GM12878 (cell line): ENCODE measurements around the gene HVCN1. TPM values are rescaled to one million over a fixed set of nuclear protein-coding genes. Genes with fewer than 3 reads are reported as not detected.

Experiments used
- ATAC-seq: fragments of 200-7000 bp; cut with Tn5 transposase; 3 replicates; pipeline ENCODE4 v1.9.1; 2020; ENCODE audit warnings: mild to moderate bottlenecking, moderate library complexity
- BruUV-seq: library from RNA; stranded (reverse); fragments of 400-500 nt; replicated peaks from 2 replicates; lab custom pipeline; 2021; lab: Mats Ljungman, UMichigan
- CTCF ChIA-PET: fragments of 300-600 bp; sonication (Branson Sonifier 250); formaldehyde crosslinking; extraction: SDS; loops from one replicate; lab custom pipeline; 2021; ENCODE audit warnings: inconsistent platforms; lab: Yijun Ruan, JAX
- POLR2A ChIA-PET: fragments of 350-600 bp; formaldehyde crosslinking; extraction: SDS; loops from one replicate; lab custom pipeline; 2021; ENCODE audit warnings: inconsistent platforms; lab: Charles Lee
- RAD21 ChIA-PET: fragments of 300-600 bp; sonication (Branson Sonifier 250); formaldehyde crosslinking; loops from one replicate; lab custom pipeline; 2023; ENCODE audit warnings: antibody characterized with exemption; ENCODE audit not compliant: unreplicated experiment; lab: Charles Lee
- SMC1A ChIA-PET: fragments of 300-600 bp; sonication (Branson Sonifier 250); formaldehyde crosslinking; loops from one replicate; lab custom pipeline; 2023; ENCODE audit not compliant: unreplicated experiment, uncharacterized antibody; lab: Charles Lee
- DNase-seq: peaks from one replicate; pipeline ENCODE4 v3.0.0-alpha.2; 2011; ENCODE audit warnings: low read depth, low spot score
- FAIRE-seq: peaks from 3 replicates; lab custom pipeline; 2011; peaks lifted over from hg19 to GRCh38; lab: Jason Lieb, UNC
- H2AFZ ChIP-seq: 2 replicates; pipeline ENCODE4 v1.6.0; 2011; ENCODE audit warnings: low read depth, low read length, control low read depth; ENCODE audit not compliant: control insufficient read depth
- H3K27ac ChIP-seq: 2 replicates; pipeline ENCODE4 v1.5.1; 2011; ENCODE audit warnings: control low read depth; ENCODE audit not compliant: control insufficient read depth, insufficient read depth
- H3K27me3 ChIP-seq, 2 experiments: replicated peaks in 1 of 2; 2 replicates each; pipeline versions ENCODE4 v1.6.0 to v1.6.1; 2011; ENCODE audit warnings: low read length in 1 of 2; ENCODE audit not compliant: control insufficient read depth in 2 of 2, insufficient read depth in 2 of 2
- H3K36me3 ChIP-seq, 2 experiments: 2 replicates each; pipeline ENCODE4 v1.5.1; 2011; ENCODE audit warnings: low read length in 1 of 2; ENCODE audit not compliant: control insufficient read depth in 2 of 2, insufficient read depth in 2 of 2
- H3K4me1 ChIP-seq: 2 replicates; pipeline ENCODE4 v1.6.1; 2011; ENCODE audit warnings: mild to moderate bottlenecking, low read length, moderate library complexity, mixed read lengths; ENCODE audit not compliant: control insufficient read depth, insufficient read depth
- H3K4me2 ChIP-seq: 2 replicates; pipeline ENCODE4 v1.6.0; 2011; ENCODE audit warnings: control low read depth; ENCODE audit not compliant: control insufficient read depth, insufficient read depth
- H3K4me3 ChIP-seq: fragments of 200-600 bp; sonication (generic); 2 replicates; pipeline ENCODE4 v1.5.1; 2016
- H3K79me2 ChIP-seq: 2 replicates; pipeline ENCODE4 v1.6.0; 2011; ENCODE audit warnings: low read length; ENCODE audit not compliant: control insufficient read depth, insufficient read depth
- H3K9ac ChIP-seq: 2 replicates; pipeline ENCODE4 v1.8.0; 2011; ENCODE audit warnings: low read length, control low read depth, mixed read lengths; ENCODE audit not compliant: control insufficient read depth, insufficient read depth
- H3K9me3 ChIP-seq: replicated peaks from 3 replicates; pipeline ENCODE4 v1.5.1; 2011; ENCODE audit warnings: mild to moderate bottlenecking, low read length; ENCODE audit not compliant: control insufficient read depth, insufficient read depth
- H4K20me1 ChIP-seq: 2 replicates; pipeline ENCODE4 v1.6.0; 2011; ENCODE audit not compliant: control insufficient read depth, insufficient read depth
- BCL11A ChIP-seq: IDR thresholded peaks from 2 replicates; pipeline ENCODE4 v1.6.1; 2011; ENCODE audit warnings: low read depth, low read length
- DPF2 ChIP-seq: fragments of 450-650 bp; IDR thresholded peaks from 2 replicates; pipeline ENCODE4 v1.6.1; 2017; ENCODE audit warnings: mild to moderate bottlenecking
- EGR1 ChIP-seq, 2 experiments: IDR thresholded peaks; 1 replicate in 1 of 2; 2 replicates in 1 of 2; pipeline ENCODE4 v1.6.1; 2011 to 2012; ENCODE audit warnings: low read depth in 2 of 2, low read length in 2 of 2, borderline replicate concordance in 1 of 2, mild to moderate bottlenecking in 1 of 2, moderate library complexity in 1 of 2
- HCFC1 ChIP-seq: fragments of 150-350 bp; IDR thresholded peaks from 2 replicates; pipeline ENCODE4 v1.6.1; 2014; ENCODE audit warnings: low read length
- REST ChIP-seq: IDR thresholded peaks from 2 replicates; pipeline ENCODE4 v1.6.1; 2012; ENCODE audit warnings: mild to moderate bottlenecking, low read depth, low read length
- SKIL ChIP-seq: fragments of 450-650 bp; IDR thresholded peaks from 2 replicates; pipeline ENCODE4 v1.6.1; 2017; ENCODE audit warnings: mild to moderate bottlenecking, low read depth, inconsistent platforms; ENCODE audit not compliant: poor library complexity, severe bottlenecking
- SMAD5 ChIP-seq: IDR thresholded peaks from 2 replicates; pipeline ENCODE4 v1.6.1; 2016; ENCODE audit warnings: antibody characterized with exemption, low read depth
- SRF ChIP-seq, 2 experiments: IDR thresholded peaks; 2 replicates each; pipeline ENCODE4 v1.6.1; 2011; ENCODE audit warnings: low read depth in 2 of 2, low read length in 2 of 2, mild to moderate bottlenecking in 1 of 2, moderate library complexity in 1 of 2
- ZBTB33 ChIP-seq: fragments of 450-650 bp; IDR thresholded peaks from 2 replicates; pipeline ENCODE4 v1.6.1; 2017; ENCODE audit warnings: mild to moderate bottlenecking
- WGBS: methylation state at CpG from one replicate; pipeline ENCODE4 v1.1.6; 2016; ENCODE audit warnings: low lambda C conversion rate; ENCODE audit not compliant: insufficient replicate concordance, insufficient coverage; ENCODE audit errors: missing lambda C conversion rate; 5-methylcytosine and 5-hydroxymethylcytosine counted together
- in situ Hi-C: fragments of 300-500 bp; cut with MboI; formaldehyde crosslinking; loops from 9 replicates; pipeline ENCODE4 v1.14.3; 2018; ENCODE audit warnings: mixed read lengths
- intact Hi-C: fragments of 100-400 bp; cut with micrococcal nuclease; formaldehyde crosslinking; loops from one replicate; pipeline ENCODE4 v1.14.2; 2022; ENCODE audit not compliant: unreplicated experiment
- polyA plus RNA-seq, 11 experiments: library from polyadenylated mRNA; depleted of rRNA in 4 of 11; unstranded in 6 of 11; stranded (reverse) in 5 of 11; fragments of >200 nt; fragmentation: Nextera tagmentation in 4 of 11; fragmentation: Illumina TruSeq in 1 of 11; extraction: Ambion mirVana in 4 of 11; extraction: Trizol in 1 of 11; gene quantifications; 1 replicate in 1 of 11; 2 replicates in 10 of 11; pipeline versions ENCODE4 v1.2.1 to v1.2.3, GENCODE V29; 2011 to 2016; ENCODE audit warnings: inconsistent platforms in 2 of 11, missing spikeins in 2 of 11, low read depth in 1 of 11
- total RNA-seq, 4 experiments: library from RNA; depleted of rRNA in 3 of 4; stranded (reverse); fragments of >200 nt in 3 of 4; fragmentation: Illumina TruSeq in 1 of 4; extraction: Trizol in 1 of 4; gene quantifications; 2 replicates each; pipeline versions ENCODE4 v1.2.1 to v1.2.3, GENCODE V29; 2013 to 2021

The HVCN1 gene
- total and polyA plus RNA-seq, 10 of the 15 experiments (the other 5 are each of a cell fraction or from before 2014, with no cell fraction given): 27.8 to 181 (median 103) TPM

- H3K4me2 ChIP-seq: no peak overlapping the region
- in situ Hi-C loops (loop anchor here (5.0 kb wide), 2 partner anchors 81 to 211 kb away; no protein-coding TSS in a partner anchor), intact Hi-C loops (no loop called here)
- DNase-seq (no peak), FAIRE-seq (no peak), ATAC-seq (no peak)
- H3K4me1 ChIP-seq: peaks cover 26% of the 10 kb centered on the region
- no peak overlapping the region for H3K27ac ChIP-seq
- BruUV-seq: no TSS peak
- no peaks in the 10 kb centered on the region for H3K36me3 ChIP-seq
- no peaks in the 10 kb centered on the region for H3K79me2 ChIP-seq
- H4K20me1 ChIP-seq: no peaks in the 10 kb centered on the region
- ChIA-PET RAD21 (interaction anchor here (1.0 to 4.6 kb wide), 6 partner anchors 17 to 51 kb away, joined by 3 to 23 read pairs (median 5); no protein-coding TSS in a partner anchor), POLR2A (interaction anchor here (0.5 to 3.3 kb wide), 9 partner anchors 9 to 79 kb away, joined by 3 to 22 read pairs (median 5); no protein-coding TSS in a partner anchor), SMC1A (interaction anchor here (0.6 to 11.6 kb wide), 13 partner anchors 11 to 214 kb away, joined by 3 to 103 read pairs (median 4); no protein-coding TSS in a partner anchor), CTCF (interaction anchor here (0.7 to 5.4 kb wide), 9 partner anchors 11 to 212 kb away, joined by 3 to 21 read pairs (median 4); partner anchors contain the start of gene ARPC3)
- no peak overlapping the region for H3K9ac ChIP-seq
- WGBS: 85% methylated on average over 5 of the region's 5 CpGs
- TF ChIP-seq BCL11A (no peak), REST (no peak), SRF (IDR thresholded peaks at IDR 0.05; ENCODE audit: low read depth in 2 of 2, low read length in 2 of 2) (no peak), EGR1 (IDR thresholded peaks at IDR 0.05; ENCODE audit: borderline replicate concordance in 1 of 2, low read depth in 2 of 2, low read length in 2 of 2) (no peak), ZBTB33 (no peak), HCFC1 (no peak), DPF2 (no peak), SKIL (no peak), SMAD5 (no peak)
- no peaks in the 10 kb centered on the region for H3K27me3 ChIP-seq
- H3K9me3 ChIP-seq: no peaks in the 10 kb centered on the region
- H2AFZ ChIP-seq: no peak overlapping the region
- no peak overlapping the region for H3K4me3 ChIP-seq
These were observed 72.3 kb downstream of the HVCN1 start for GRCh38 chr12:110616471-110617115.
